Measurements from ENCODE around the gene DHRS2.

Gene DHRS2

GRCh38 chr14:23646648-23647549, 10.7 kb downstream of the DHRS2 start:
- in situ Hi-C loops (cut with MboI; ENCODE audit: low pct_unique_long_range_greater_than_20kb, low sequenced_read_pairs, unreplicated experiment): no loop called here
- no peak for TF ChIP-seq CTCF (IDR thresholded peaks at IDR 0.05; ENCODE audit: extremely low read depth, insufficient read depth, missing control alignments)

DNA sequence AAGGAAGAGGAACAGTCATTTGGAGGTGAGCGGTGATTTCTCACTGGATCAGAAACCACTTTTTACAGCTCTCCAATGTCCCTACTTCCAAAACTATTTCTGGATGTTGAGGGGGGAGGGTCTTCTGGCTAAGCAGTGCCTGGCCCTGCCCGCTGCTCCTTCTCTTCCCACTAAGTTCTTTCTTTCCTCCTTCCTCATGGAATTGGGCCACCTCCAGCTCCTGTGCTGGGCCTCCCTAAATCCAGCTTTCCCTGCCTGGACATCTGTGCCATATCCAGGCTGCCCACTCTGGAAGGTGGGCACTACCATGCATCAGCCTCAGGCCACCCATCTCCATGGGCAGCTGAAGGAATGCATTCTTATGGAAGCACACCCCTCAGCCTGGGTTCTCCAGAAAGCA, 11.5 kb downstream of the DHRS2 start:
- no peak for TF ChIP-seq CTCF (IDR thresholded peaks at IDR 0.05; ENCODE audit: extremely low read depth, insufficient read depth, missing control alignments)
- no peak for DNase-seq (ENCODE audit: low spot score)
- in situ Hi-C loops (cut with MboI; ENCODE audit: low pct_unique_long_range_greater_than_20kb, low sequenced_read_pairs, unreplicated experiment): no loop called here

More at GRCh38 chr14:23646648-23647549, 10.7 kb downstream of the DHRS2 start:
- DNase-seq (ENCODE audit: low spot score): no peak

GRCh38 chr14:23648764-23649460, 12.7 kb downstream of the DHRS2 start:
- DNase-seq (ENCODE audit: low spot score): no peak
- in situ Hi-C loops (cut with MboI; ENCODE audit: low pct_unique_long_range_greater_than_20kb, low sequenced_read_pairs, unreplicated experiment): no loop called here
- no peak for TF ChIP-seq CTCF (IDR thresholded peaks at IDR 0.05; ENCODE audit: extremely low read depth, insufficient read depth, missing control alignments)

GRCh38 chr14:23650506-23650905, 14.3 kb downstream of the DHRS2 start:
- DNase-seq (ENCODE audit: low spot score): no peak
- in situ Hi-C loops (cut with MboI; ENCODE audit: low pct_unique_long_range_greater_than_20kb, low sequenced_read_pairs, unreplicated experiment): no loop called here
- TF ChIP-seq CTCF (IDR thresholded peaks at IDR 0.05; ENCODE audit: extremely low read depth, insufficient read depth, missing control alignments): no peak

DNA sequence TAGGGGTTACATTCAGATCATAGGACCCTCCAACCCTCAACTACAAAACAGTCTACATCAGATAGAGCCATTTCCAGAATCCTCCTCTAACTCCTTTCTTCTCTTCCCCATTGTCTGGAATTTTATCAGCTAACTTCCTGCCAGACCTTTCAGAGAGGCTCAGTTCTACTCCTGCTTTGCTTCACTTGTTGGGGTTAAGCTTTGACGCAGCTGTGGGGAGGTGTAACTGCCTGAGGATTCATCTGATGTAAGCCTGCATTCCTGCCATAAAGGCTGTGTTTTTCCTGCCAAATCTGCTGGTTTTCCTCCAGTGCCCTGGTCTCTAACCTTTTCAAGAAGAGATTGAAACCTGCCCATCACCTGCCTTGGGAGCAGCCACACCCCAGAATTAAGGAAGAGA, 16.9 kb downstream of the DHRS2 start:
- TF ChIP-seq CTCF (IDR thresholded peaks at IDR 0.05; ENCODE audit: extremely low read depth, insufficient read depth, missing control alignments): no peak
- no peak for DNase-seq (ENCODE audit: low spot score)
- in situ Hi-C loops (cut with MboI; ENCODE audit: low pct_unique_long_range_greater_than_20kb, low sequenced_read_pairs, unreplicated experiment): no loop called here

DNA sequence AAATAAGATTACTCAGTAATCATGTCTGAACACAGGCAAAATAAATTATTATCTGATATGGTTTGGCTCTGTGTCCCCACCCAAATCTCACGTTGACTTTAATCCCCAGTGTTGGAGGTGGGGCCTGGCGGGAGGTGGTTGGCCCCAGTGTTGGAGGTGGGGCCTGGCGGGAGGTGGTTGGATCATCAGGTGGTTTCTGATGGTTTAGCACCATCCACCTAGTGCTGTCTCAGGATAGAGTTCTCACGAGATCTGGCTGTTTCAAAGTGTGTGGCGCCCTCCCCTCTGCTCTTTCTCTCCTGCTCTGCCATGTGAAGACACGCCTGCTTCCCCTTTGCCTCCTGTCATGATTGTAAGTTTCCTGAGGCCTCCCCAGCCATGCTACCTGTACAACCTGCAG, 18.1 kb downstream of the DHRS2 start:
- DNase-seq (ENCODE audit: low spot score): no peak
- in situ Hi-C loops (cut with MboI; ENCODE audit: low pct_unique_long_range_greater_than_20kb, low sequenced_read_pairs, unreplicated experiment): no loop called here
- TF ChIP-seq CTCF (IDR thresholded peaks at IDR 0.05; ENCODE audit: extremely low read depth, insufficient read depth, missing control alignments): no peak
